ENCODE data around the gene RARS1.

RARS1 gene

GRCh38 chr5:168464214-168464613, 22.1 kb upstream of the RARS1 start:
- Histone ChIP-seq H3K27ac (replicated peaks) (no peak overlapping the region), H3K4me3 (replicated peaks; ENCODE audit: insufficient read depth, low read length) (no peak overlapping the region), H3K27me3 (ENCODE audit: insufficient read depth, poor library complexity, severe bottlenecking) (no peaks in the 10 kb centered on the region)
- DNase-seq (ENCODE audit: low read depth in 1 of 2, low spot score in 1 of 2): no peak
- TF ChIP-seq REST (IDR thresholded peaks at IDR 0.05; ENCODE audit: insufficient replicate concordance, low read depth): no peak
- TF ChIP-seq SPI1 (IDR thresholded peaks at IDR 0.05; ENCODE audit: borderline replicate concordance, low read depth): no peak
- no peak for TF ChIP-seq CTCF (IDR thresholded peaks at IDR 0.05; ENCODE audit: insufficient read depth, low read length)
- TF ChIP-seq POLR2AphosphoS5 (IDR thresholded peaks at IDR 0.05; ENCODE audit: low read depth): no peak

GRCh38 chr5:168464641-168465040, 21.6 kb upstream of the RARS1 start:
- Histone ChIP-seq H3K4me3 (replicated peaks; ENCODE audit: insufficient read depth, low read length) (no peak overlapping the region), H3K27ac (replicated peaks) (no peak overlapping the region), H3K27me3 (ENCODE audit: insufficient read depth, poor library complexity, severe bottlenecking) (no peaks in the 10 kb centered on the region)
- TF ChIP-seq REST (IDR thresholded peaks at IDR 0.05; ENCODE audit: insufficient replicate concordance, low read depth) (no peak), SPI1 (IDR thresholded peaks at IDR 0.05; ENCODE audit: borderline replicate concordance, low read depth) (no peak), POLR2AphosphoS5 (IDR thresholded peaks at IDR 0.05; ENCODE audit: low read depth) (no peak), GABPA (IDR thresholded peaks at IDR 0.05; ENCODE audit: low read depth) (no peak), CTCF (IDR thresholded peaks at IDR 0.05; ENCODE audit: insufficient read depth, low read length) (no peak)
- no peak for DNase-seq (ENCODE audit: low read depth in 1 of 2, low spot score in 1 of 2)

- TF ChIP-seq CTCF (IDR thresholded peaks at IDR 0.05; ENCODE audit: insufficient read depth, low read length) (no peak), SPI1 (IDR thresholded peaks at IDR 0.05; ENCODE audit: borderline replicate concordance, low read depth) (no peak), REST (IDR thresholded peaks at IDR 0.05; ENCODE audit: insufficient replicate concordance, low read depth) (no peak), POLR2AphosphoS5 (IDR thresholded peaks at IDR 0.05; ENCODE audit: low read depth) (no peak), GABPA (IDR thresholded peaks at IDR 0.05; ENCODE audit: low read depth) (no peak)
- Histone ChIP-seq H3K27me3 (ENCODE audit: insufficient read depth, poor library complexity, severe bottlenecking) (no peaks in the 10 kb centered on the region), H3K27ac (replicated peaks) (no peak overlapping the region), H3K4me3 (replicated peaks; ENCODE audit: insufficient read depth, low read length) (no peak overlapping the region)
- DNase-seq (ENCODE audit: low read depth in 1 of 2, low spot score in 1 of 2): no peak
These were observed 18.4 kb upstream of the RARS1 start for GRCh38 chr5:168467755-168468330.
